Gastrocnemius medialis (tissue), 4 donors: ENCODE data around the gene CHIC2. TPM values are rescaled to one million over a fixed set of nuclear protein-coding genes. Genes with fewer than 3 reads are reported as not detected.

Experiments
- ATAC-seq, 2 donors: fragments of 150-250 bp; one replicate each; pipeline ENCODE4 v1.9.1; 2016
- DNase-seq, 2 donors: peaks; one replicate each; pipeline ENCODE4 v3.0.0-alpha.2; 2019
- H3K27ac ChIP-seq, 4 donors: fragments of 200-600 bp; sonication (generic); 1 replicate in 1 of 4; 2 replicates in 3 of 4; pipeline ENCODE4 v1.5.1; 2016 to 2018; ENCODE audit warnings: mild to moderate bottlenecking in 2 of 4, moderate library complexity in 1 of 4
- H3K27me3 ChIP-seq, 3 donors: fragments of 200-600 bp; sonication (generic) in 2 of 3; 1 replicate in 1 of 3; 2 replicates in 2 of 3; pipeline versions ENCODE4 v1.5.1 to v1.6.0; 2016 to 2019; ENCODE audit warnings: mild to moderate bottlenecking in 1 of 3, moderate library complexity in 1 of 3
- H3K36me3 ChIP-seq, 2 donors: fragments of 200-600 bp; sonication (generic) in 1 of 2; one replicate each; pipeline ENCODE4 v1.5.1; 2017 to 2018
- H3K4me1 ChIP-seq, 2 donors: fragments of 200-600 bp; sonication (generic) in 1 of 2; one replicate each; pipeline ENCODE4 v1.5.1; 2016 to 2017; ENCODE audit warnings: mild to moderate bottlenecking in 2 of 2
- H3K4me3 ChIP-seq, 4 donors: fragments of 200-600 bp; sonication (generic) in 3 of 4; 1 replicate in 1 of 4; 2 replicates in 3 of 4; pipeline ENCODE4 v1.5.1; 2016 to 2019; ENCODE audit warnings: mild to moderate bottlenecking in 2 of 4
- H3K9me3 ChIP-seq, 3 donors: fragments of 200-600 bp; sonication (generic) in 2 of 3; 1 replicate in 1 of 3; 2 replicates in 2 of 3; pipeline ENCODE4 v1.5.1; 2016 to 2019
- POLR2A ChIP-seq, 2 donors: fragments of 450-650 bp; IDR thresholded peaks; one replicate each; pipeline ENCODE4 v1.6.1; 2017; ENCODE audit warnings: antibody characterized with exemption in 2 of 2, mild to moderate bottlenecking in 2 of 2, moderate library complexity in 2 of 2
- in situ Hi-C, 4 donors: fragments of 200-750 bp; cut with MboI; loops; one replicate each; pipeline versions ENCODE4 v1.15.0 to v1.8.0; 2017; ENCODE audit warnings: low sequenced_read_pairs in 4 of 4
- intact Hi-C: fragments of 100-400 bp; cut with DNase I; formaldehyde crosslinking; loops from one replicate; pipeline ENCODE4 v1.15.1; 2023; ENCODE audit warnings: low total_unique reads
- total RNA-seq, 4 donors: library from RNA; depleted of rRNA; stranded (reverse); fragments of >200 nt; gene quantifications; one replicate each; pipeline versions ENCODE4 v1.1.0 to v1.2.3, GENCODE V29; 2016
- TF ChIP-seq, protein P1 (sequence below), 5 experiments: fragments of 450-650 bp in 3 of 5; fragments of 200-600 bp in 2 of 5; sonication (generic) in 2 of 5; IDR thresholded peaks in 4 of 5; conservative IDR thresholded peaks in 1 of 5; 1 replicate in 4 of 5; 2 replicates in 1 of 5; pipeline ENCODE4 v1.5.1; 2016 to 2019; ENCODE audit warnings: antibody characterized with exemption in 5 of 5, mild to moderate bottlenecking in 3 of 5, moderate library complexity in 3 of 5

The CHIC2 gene
- total RNA-seq, 4 donors from 2014 or later, result 11.9 to 18.6 (median 15.5) TPM

DNA sequence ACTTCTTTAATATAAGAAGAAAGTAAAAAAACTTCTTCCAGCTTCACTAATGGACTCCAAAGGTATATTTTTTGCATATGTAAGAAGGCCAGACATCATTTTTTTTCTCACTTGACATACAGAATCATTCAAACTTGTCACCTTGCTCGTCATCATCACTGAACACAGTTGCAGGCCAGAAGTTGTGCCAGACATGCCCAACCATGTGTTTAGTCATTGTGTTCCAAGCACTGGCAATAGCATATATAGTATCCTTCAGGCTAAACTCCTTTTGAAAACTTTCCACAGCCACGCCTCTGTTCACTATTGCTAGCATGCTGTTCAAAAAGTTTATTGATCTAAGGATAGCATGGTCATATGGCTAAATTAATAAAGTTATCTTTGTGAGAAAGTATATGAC lies 83.3 kb downstream of the CHIC2 start:
- no peaks in the 10 kb centered on the region for H3K36me3 ChIP-seq
- DNase-seq (no peak), ATAC-seq (no peak)
- H3K9me3 ChIP-seq, result no peaks in the 10 kb centered on the region
- in situ Hi-C loops (loop anchor here in 1 of 4 donors (25.0 kb wide), 1 partner anchor 94 kb away; no protein-coding TSS in a partner anchor), intact Hi-C loops (no loop called here)
- TF ChIP-seq, protein P1, sequence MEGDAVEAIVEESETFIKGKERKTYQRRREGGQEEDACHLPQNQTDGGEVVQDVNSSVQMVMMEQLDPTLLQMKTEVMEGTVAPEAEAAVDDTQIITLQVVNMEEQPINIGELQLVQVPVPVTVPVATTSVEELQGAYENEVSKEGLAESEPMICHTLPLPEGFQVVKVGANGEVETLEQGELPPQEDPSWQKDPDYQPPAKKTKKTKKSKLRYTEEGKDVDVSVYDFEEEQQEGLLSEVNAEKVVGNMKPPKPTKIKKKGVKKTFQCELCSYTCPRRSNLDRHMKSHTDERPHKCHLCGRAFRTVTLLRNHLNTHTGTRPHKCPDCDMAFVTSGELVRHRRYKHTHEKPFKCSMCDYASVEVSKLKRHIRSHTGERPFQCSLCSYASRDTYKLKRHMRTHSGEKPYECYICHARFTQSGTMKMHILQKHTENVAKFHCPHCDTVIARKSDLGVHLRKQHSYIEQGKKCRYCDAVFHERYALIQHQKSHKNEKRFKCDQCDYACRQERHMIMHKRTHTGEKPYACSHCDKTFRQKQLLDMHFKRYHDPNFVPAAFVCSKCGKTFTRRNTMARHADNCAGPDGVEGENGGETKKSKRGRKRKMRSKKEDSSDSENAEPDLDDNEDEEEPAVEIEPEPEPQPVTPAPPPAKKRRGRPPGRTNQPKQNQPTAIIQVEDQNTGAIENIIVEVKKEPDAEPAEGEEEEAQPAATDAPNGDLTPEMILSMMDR (IDR thresholded peaks at IDR 0.05 in 4 of 5, conservative IDR thresholded peaks at IDR 0.05 in 1 of 5), result no peak
- no peak for TF ChIP-seq POLR2A (IDR thresholded peaks at IDR 0.05)
- H3K27me3 ChIP-seq, result no peaks in the 10 kb centered on the region
- no peak overlapping the region for H3K4me3 ChIP-seq
- H3K4me1 ChIP-seq, result no peaks in the 10 kb centered on the region
- no peak overlapping the region for H3K27ac ChIP-seq

DNA sequence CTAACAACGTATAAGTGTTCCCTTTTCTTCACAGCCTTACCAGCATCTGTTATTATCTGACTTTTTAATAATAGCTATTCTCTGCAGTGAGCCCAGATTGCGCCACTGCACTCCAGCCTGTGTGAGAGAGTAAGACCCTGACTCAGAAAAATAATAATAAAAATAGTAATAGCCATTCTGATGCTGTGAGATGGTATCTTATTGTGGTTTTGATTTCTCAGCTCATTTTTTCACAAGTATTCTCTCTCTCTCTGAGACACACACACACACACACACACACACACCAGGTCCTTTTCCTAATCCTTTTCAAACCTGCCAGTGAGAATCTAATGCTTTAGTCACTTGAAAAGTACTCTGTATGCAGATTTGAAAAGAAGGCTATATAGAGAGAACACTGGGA lies 89.8 kb downstream of the CHIC2 start:
- Histone ChIP-seq H3K27me3 (no peaks in the 10 kb centered on the region), H3K9me3 (no peaks in the 10 kb centered on the region), H3K27ac (no peak overlapping the region), H3K36me3 (no peaks in the 10 kb centered on the region), H3K4me3 (no peak overlapping the region), H3K4me1 (no peaks in the 10 kb centered on the region)
- ATAC-seq (no peak), DNase-seq (no peak)
- in situ Hi-C loops, result no loop called here
- intact Hi-C loops, result no loop called here
- TF ChIP-seq, protein P1 (IDR thresholded peaks at IDR 0.05 in 4 of 5, conservative IDR thresholded peaks at IDR 0.05 in 1 of 5), result no peak
- TF ChIP-seq POLR2A (IDR thresholded peaks at IDR 0.05), result no peak

DNA sequence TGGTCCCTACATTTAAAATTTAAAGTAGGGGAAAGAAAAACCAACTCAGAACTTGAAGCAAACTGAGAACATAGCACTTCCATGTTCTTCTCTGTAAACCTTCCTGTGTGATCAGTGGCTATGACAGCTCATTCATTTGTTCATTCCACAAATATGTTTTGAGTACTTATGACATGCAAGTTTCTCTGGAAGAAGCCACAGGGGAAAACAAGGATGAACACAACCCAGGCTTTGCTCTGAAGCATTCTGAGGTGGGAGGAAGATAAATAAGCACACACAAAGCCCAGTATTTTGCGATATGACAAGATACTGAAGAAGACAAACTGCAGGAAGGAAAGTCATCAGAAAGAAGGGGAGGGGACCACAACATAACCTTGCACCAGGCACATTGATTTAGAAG lies 96.4 kb downstream of the CHIC2 start:
- H3K36me3 ChIP-seq, result no peaks in the 10 kb centered on the region
- intact Hi-C loops, result no loop called here
- H3K9me3 ChIP-seq, result no peaks in the 10 kb centered on the region
- no peak overlapping the region for H3K27ac ChIP-seq
- TF ChIP-seq POLR2A (IDR thresholded peaks at IDR 0.05), result no peak
- TF ChIP-seq, protein P1 (IDR thresholded peaks at IDR 0.05 in 4 of 5, conservative IDR thresholded peaks at IDR 0.05 in 1 of 5), result no peak
- in situ Hi-C loops, result no loop called here
- H3K4me1 ChIP-seq, result peaks cover 0 to 6% of the 10 kb centered on the region in 2 donors
- H3K4me3 ChIP-seq, result no peak overlapping the region
- ATAC-seq (no peak), DNase-seq (no peak)
- H3K27me3 ChIP-seq, result no peaks in the 10 kb centered on the region

DNA sequence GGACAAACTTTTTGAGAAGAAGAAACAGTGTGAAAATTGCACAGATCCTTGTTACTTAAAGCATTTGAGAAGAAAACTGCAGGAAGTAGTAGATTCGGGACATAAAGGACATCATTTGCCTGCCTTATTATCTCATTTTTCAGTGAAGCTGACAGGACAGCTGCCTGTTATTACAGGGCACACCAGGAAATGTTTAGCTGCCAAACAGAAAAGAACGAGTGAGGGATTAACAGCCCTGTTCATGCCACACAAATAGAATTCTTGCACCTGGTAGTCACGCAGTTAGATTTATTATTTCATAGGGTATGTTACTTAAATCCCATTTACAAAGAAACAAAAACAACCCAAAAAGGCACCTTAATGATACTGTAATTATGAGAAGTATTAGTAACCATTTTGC lies 100.6 kb downstream of the CHIC2 start:
- no peak for ATAC-seq
- Histone ChIP-seq H3K4me1 (peaks cover 0 to 6% of the 10 kb centered on the region in 2 donors), H3K27me3 (no peaks in the 10 kb centered on the region), H3K4me3 (no peak overlapping the region), H3K36me3 (no peaks in the 10 kb centered on the region), H3K9me3 (no peaks in the 10 kb centered on the region), H3K27ac (no peak overlapping the region)
- no peak for TF ChIP-seq POLR2A (IDR thresholded peaks at IDR 0.05)
- TF ChIP-seq, protein P1 (IDR thresholded peaks at IDR 0.05 in 4 of 5, conservative IDR thresholded peaks at IDR 0.05 in 1 of 5), result no peak
- in situ Hi-C loops (no loop called here), intact Hi-C loops (no loop called here)
- DNase-seq, result no peak

DNA sequence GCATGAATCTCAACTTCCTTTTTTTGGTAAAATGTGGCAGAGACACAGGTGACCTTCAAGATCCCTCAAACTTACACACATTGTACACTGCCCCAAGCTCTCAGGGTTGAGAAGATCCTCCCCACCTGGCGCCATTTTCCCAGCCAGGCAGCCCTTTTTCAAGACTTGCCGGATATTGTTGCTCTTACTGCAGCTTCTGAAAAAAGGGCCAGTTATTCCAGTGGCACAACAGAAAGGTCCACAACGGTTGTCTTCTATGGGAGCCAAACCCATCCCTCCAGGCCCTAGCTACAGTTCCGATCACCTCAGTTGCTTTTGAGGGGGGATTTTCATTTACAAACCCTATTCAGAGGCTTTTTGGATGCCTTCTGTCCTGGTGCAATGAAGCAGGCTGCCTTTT lies 101.1 kb downstream of the CHIC2 start:
- ATAC-seq (no peak), DNase-seq (no peak)
- intact Hi-C loops (no loop called here), in situ Hi-C loops (no loop called here)
- Histone ChIP-seq H3K9me3 (no peaks in the 10 kb centered on the region), H3K27ac (no peak overlapping the region), H3K36me3 (no peaks in the 10 kb centered on the region), H3K27me3 (no peaks in the 10 kb centered on the region), H3K4me3 (no peak overlapping the region), H3K4me1 (peaks cover 0 to 6% of the 10 kb centered on the region in 2 donors)
- no peak for TF ChIP-seq POLR2A (IDR thresholded peaks at IDR 0.05)
- TF ChIP-seq, protein P1 (IDR thresholded peaks at IDR 0.05 in 4 of 5, conservative IDR thresholded peaks at IDR 0.05 in 1 of 5), result no peak
